Stimulated activated CD4-positive, alpha-beta T cell treated with anti-CD3 and anti-CD28 coated beads, Interleukin-2, amount 100 ng/mL, for 48 hours (primary cell): ENCODE data around the gene FNDC3B.

Experiments
- DNase-seq, 2 donors: peaks; one replicate each; pipeline ENCODE4 v3.0.0-alpha.2; 2020

FNDC3B gene

DNA sequence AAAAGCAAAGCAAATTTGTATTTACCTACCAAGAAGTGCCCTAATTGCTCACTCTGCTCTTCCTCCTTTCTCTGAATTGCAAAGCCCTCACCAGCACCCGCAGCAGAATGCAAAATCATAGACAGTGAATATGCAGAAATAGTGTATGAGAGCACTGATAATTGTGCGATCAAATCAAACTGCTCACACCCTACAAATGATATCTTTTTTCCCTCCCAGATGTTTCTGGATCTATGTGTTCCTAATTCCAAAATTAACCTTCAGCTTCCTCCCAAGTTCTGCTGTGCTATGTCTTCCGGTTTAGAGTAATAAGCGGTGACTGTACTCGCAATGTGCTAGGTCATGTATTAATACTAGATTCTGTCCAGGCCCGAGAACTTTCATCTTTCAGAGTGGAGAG lies 405.4 kb downstream of the FNDC3B start:
- no peak for DNase-seq

DNA sequence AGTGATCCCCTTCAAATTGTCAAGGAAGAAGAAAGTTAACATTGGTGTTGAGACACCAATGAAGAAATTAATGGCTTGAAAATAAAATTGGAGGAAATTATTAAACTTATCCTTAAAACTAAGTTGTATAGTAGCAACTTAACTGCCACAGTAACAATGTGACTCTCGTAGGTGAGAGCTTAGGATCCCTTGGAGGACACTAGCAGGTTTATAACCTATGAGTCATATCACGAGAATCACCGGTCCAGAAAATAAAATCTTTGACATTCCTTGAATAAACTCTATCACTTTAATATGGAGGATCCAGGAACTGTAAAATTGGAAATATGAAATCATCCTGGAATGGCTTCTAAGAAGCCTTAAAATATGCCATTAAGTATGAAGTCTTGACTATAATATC lies 406.8 kb downstream of the FNDC3B start:
- no peak for DNase-seq

DNA sequence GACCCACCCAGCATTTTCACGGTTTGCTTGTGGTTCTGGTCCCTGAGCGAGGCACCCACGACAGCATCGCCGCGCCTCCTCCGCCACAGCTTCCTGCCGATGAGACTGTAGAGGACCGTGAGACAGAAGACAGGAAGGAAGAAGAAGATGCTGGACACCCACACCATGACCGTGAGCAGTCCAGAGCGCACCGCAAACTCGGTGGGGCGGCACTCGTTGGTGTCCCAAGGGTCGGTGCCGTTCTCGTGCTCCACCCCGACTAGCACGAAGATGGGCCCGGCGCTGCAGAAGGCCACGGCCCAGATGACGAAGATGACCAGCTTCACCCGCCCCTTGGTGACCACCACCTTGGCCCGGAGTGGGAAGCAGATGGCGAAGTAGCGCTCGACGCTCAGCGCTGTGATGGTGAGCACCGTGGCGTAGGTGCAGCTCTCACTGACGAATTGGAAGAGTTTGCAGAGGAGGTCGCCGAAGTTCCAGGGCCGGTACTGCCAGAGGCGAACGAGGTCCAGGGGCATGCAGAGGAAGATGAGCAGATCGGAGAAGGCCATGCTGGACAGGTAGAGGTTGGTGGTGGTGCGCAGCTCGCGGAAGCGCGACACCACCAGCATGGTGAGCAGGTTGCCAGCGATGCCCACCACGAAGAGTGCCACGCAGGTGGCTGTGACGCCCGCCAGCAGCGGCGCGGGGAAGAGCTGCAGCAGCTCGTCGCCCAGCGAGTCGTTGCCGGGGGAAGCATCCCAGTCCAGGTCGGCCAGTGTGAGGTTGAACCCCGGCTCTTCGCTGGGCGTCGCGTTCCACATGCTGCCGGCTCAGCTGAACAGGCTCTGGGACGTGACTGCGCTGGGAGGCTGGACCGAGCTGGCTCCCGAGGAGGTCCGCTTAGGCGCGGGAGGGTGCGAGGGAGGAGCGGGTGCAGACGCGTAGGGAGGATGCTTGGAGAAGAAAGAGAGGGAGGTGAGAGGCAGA lies 408.5 kb downstream of the FNDC3B start, which contains the start of gene GHSR:
TSS of gene GHSR (minus strand) at position 846 of the 969 bp plus-strand sequence. CDS start at position 803, 43 bp downstream.
- DNase-seq = no peak

DNA sequence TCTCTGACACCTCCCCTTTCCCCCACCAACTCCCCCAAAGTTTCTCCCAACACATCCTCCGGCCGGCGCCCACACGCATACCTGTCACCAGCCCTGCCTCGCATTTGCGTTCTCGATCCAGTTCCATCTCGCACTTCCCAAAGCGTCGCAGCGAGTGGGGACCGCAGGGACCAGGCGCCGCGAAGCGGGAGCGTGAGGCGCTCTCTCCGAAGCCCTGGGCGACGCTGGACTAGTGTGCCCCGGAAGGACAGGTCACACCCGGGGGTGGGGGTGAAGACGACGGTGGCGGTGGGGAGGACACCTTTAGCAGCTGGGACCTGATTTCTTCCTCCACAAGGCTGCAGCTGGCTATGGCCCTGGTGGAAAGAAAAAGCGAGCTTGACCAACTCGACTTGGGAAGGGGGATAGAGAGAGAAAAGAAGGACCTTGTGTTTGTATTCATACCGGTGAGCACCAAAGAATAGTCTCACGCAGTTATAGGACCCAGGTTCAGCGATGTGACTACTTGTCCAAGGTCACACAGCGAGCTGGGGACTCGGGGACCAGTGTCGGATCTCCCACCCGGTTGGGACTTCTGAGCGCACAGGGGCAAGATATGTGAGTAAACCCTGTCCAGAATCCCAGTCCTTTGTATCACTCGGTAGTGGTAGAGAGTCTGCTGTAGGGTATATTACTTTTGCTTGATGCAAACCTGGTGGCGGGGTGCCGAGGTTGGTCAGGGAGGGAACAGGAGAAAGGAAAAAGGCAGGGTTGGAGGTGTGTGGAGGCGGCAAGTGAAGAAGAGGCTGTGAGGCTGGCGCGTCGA lies 409.5 kb downstream of the FNDC3B start:
- no peak for DNase-seq

DNA sequence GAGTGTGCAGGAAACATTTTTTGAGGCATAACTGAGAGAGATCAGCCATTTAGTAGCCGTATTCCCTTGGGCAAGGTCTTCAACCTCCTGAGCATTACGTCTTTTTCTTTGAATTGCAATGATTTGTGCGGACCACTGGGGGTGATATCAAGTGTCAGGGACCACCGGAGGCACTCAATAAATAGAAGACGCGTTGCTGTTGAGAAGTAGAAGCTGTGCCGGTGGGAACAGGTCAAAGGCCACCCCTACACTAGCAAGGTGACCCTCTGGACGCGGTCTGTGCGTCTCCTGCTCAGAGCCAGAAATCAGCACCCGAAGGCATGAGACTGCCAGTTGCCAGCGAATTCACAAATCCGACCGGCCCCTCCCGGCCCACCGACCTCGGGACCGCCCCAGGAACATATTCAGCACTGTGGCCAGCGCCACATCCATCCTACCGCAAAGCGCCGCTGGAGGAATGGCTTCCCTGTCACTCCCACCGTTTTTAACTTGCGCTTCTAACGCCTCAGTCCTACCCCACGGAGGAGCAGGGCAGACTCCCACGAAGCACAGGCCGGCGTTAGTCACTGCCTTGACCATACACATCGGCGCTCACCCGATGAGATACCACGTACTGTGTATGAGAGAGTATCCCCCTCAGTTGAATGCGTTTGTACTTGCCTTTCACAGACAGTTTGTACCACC lies 410.2 kb downstream of the FNDC3B start:
- DNase-seq = no peak
